ENCODE data around the gene ASB2. TPM values are rescaled to one million over a fixed set of nuclear protein-coding genes. Genes with fewer than 3 reads are reported as not detected.

The ASB2 gene
- polyA plus RNA-seq (2011; rRNA removed) (0.06 TPM in 2 replicates), polyA minus RNA-seq (2011; rRNA and poly(A)+ RNA removed) (0.10 TPM in 1 of 2 replicates, not detected in the other)

- no peak for DNase-seq (ENCODE audit: low read depth)
- H3K4me3 ChIP-seq (ENCODE audit: low read depth, low read length) = no peak within 1 kb of the TSS
- CTCF ChIA-PET = interaction anchor here (0.7 to 1.3 kb wide), 2 partner anchors 24 to 37 kb away, joined by 4 read pairs; no protein-coding TSS in a partner anchor
- TF ChIP-seq CTCF (IDR thresholded peaks at IDR 0.05; ENCODE audit: insufficient read depth, low read depth, low read length) = no peak
- H3K36me3 ChIP-seq (ENCODE audit: control insufficient read depth, insufficient read depth, low read length) = no peaks in the 10 kb centered on the region
- POLR2A ChIA-PET = no interaction called here
- H3K27me3 ChIP-seq (ENCODE audit: control insufficient read depth, insufficient read depth, low read length) = peaks cover 8% of the 10 kb centered on the region
These were observed at the start of gene ASB2 for GRCh38 chr14:93976477-93977057. Gene ASB2 (minus strand): TSS chr14:93976570. CDS start chr14:93964539, 12,031 bp downstream.

GRCh38 chr14:94025720-94026119, 49.4 kb upstream of the ASB2 start:
- TF ChIP-seq CTCF (IDR thresholded peaks at IDR 0.05; ENCODE audit: insufficient read depth, low read depth, low read length) = no peak
- ChIA-PET CTCF (interaction anchor here (0.7 to 1.6 kb wide), 7 partner anchors 11 to 155 kb away, joined by 3 to 10 read pairs (median 4); no protein-coding TSS in a partner anchor), POLR2A (interaction anchor here (0.6 to 1.0 kb wide), 3 partner anchors 11 to 115 kb away, joined by 3 read pairs; no protein-coding TSS in a partner anchor)
- Histone ChIP-seq H3K4me3 (ENCODE audit: low read depth, low read length) (peak overlapping the region; percentile 74; the same call in 1 of the 2 replicates), H3K36me3 (ENCODE audit: control insufficient read depth, insufficient read depth, low read length) (no peaks in the 10 kb centered on the region), H3K27me3 (ENCODE audit: control insufficient read depth, insufficient read depth, low read length) (no peaks in the 10 kb centered on the region; the same call in 1 of the 2 replicates)
- no peak for DNase-seq (ENCODE audit: low read depth)

- TF ChIP-seq CTCF (IDR thresholded peaks at IDR 0.05; ENCODE audit: insufficient read depth, low read depth, low read length) = no peak
- Histone ChIP-seq H3K36me3 (ENCODE audit: control insufficient read depth, insufficient read depth, low read length) (no peaks in the 10 kb centered on the region), H3K4me3 (ENCODE audit: low read depth, low read length) (no peak overlapping the region), H3K27me3 (ENCODE audit: control insufficient read depth, insufficient read depth, low read length) (no peaks in the 10 kb centered on the region; the same call in none of the 2 replicates)
- CTCF ChIA-PET = interaction anchor here (0.8 to 1.4 kb wide), 3 partner anchors 12 to 112 kb away, joined by 3 to 7 read pairs (median 4); no protein-coding TSS in a partner anchor
- POLR2A ChIA-PET = no interaction called here
- no peak for DNase-seq (ENCODE audit: low read depth)
These were observed 48.2 kb upstream of the ASB2 start for GRCh38 chr14:94024549-94024948.

GRCh38 chr14:94022532-94023411, 46.4 kb upstream of the ASB2 start:
- POLR2A ChIA-PET = no interaction called here
- H3K27me3 ChIP-seq (ENCODE audit: control insufficient read depth, insufficient read depth, low read length) = peaks cover 2% of the 10 kb centered on the region
- H3K4me3 ChIP-seq (ENCODE audit: low read depth, low read length) = no peak overlapping the region
- no peak for DNase-seq (ENCODE audit: low read depth)
- no peak for TF ChIP-seq CTCF (IDR thresholded peaks at IDR 0.05; ENCODE audit: insufficient read depth, low read depth, low read length)
- CTCF ChIA-PET = interaction anchor here (0.9 to 1.5 kb wide), 3 partner anchors 14 to 114 kb away, joined by 3 to 5 read pairs (median 4); no protein-coding TSS in a partner anchor
- no peaks in the 10 kb centered on the region for H3K36me3 ChIP-seq (ENCODE audit: control insufficient read depth, insufficient read depth, low read length)
